ENCODE measurements around the gene PTPRM.
A peak's percentile ranks its signal among the peaks of the same experiment; 100 is the strongest.

PTPRM gene

DNA sequence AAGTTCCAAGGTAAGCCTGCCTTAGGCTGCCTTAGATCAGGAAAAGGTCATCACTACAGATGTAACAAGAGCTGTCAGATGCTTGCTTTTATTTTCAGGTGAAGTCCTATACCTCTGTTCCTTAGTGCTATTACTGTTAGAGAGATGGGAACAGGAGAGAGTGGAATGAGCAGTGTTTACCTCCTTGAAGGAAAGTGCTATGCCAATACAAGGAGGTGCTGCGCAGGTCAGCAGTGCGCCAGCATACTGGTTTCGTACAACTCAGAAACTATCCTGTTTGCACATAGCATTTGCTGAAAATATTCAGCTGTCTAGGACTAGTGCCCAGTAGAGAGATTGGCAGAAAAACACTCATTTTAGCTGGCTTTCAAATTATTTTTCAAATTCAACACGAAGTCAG lies 629.1 kb downstream of the PTPRM start:
- TF ChIP-seq, protein P1, sequence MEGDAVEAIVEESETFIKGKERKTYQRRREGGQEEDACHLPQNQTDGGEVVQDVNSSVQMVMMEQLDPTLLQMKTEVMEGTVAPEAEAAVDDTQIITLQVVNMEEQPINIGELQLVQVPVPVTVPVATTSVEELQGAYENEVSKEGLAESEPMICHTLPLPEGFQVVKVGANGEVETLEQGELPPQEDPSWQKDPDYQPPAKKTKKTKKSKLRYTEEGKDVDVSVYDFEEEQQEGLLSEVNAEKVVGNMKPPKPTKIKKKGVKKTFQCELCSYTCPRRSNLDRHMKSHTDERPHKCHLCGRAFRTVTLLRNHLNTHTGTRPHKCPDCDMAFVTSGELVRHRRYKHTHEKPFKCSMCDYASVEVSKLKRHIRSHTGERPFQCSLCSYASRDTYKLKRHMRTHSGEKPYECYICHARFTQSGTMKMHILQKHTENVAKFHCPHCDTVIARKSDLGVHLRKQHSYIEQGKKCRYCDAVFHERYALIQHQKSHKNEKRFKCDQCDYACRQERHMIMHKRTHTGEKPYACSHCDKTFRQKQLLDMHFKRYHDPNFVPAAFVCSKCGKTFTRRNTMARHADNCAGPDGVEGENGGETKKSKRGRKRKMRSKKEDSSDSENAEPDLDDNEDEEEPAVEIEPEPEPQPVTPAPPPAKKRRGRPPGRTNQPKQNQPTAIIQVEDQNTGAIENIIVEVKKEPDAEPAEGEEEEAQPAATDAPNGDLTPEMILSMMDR (conservative IDR thresholded peaks at IDR 0.05; ENCODE audit: low read depth, low read length), result no peak
- no peak overlapping the region for H3K4me3 ChIP-seq (ENCODE audit: low read depth, low read length)
- no peak for DNase-seq (ENCODE audit: low read depth)

GRCh38 chr18:8197499-8197898 lies 630.4 kb downstream of the PTPRM start:
- H3K4me3 ChIP-seq (ENCODE audit: low read depth, low read length), result no peak overlapping the region
- no peak for DNase-seq (ENCODE audit: low read depth)
- TF ChIP-seq, protein P1 (conservative IDR thresholded peaks at IDR 0.05; ENCODE audit: low read depth, low read length), result no peak

DNA sequence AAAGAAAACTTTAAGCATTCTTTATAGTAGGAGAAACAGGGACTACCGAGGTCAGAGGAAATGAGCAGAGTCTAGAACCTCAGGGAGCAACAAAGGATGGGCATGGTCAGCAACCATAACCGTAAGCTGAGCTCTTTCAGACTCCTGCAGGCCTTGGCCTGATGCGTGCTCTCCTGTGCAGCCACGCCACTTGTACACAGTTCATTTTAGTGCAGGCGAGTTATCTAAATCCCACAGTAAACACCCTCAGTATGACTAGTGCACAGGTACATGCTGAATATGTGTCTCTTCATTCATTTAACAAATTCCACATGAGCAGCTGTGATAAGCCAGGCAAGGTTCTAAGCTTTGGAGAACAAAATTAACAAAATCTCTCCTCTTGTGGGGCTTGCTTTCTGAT lies 640.9 kb downstream of the PTPRM start:
- TF ChIP-seq, protein P1 (conservative IDR thresholded peaks at IDR 0.05; ENCODE audit: low read depth, low read length), result no peak
- DNase-seq (ENCODE audit: low read depth), result no peak
- no peak overlapping the region for H3K4me3 ChIP-seq (ENCODE audit: low read depth, low read length)

GRCh38 chr18:8208716-8209115 lies 641.6 kb downstream of the PTPRM start:
- TF ChIP-seq, protein P1 (conservative IDR thresholded peaks at IDR 0.05; ENCODE audit: low read depth, low read length), result no peak
- DNase-seq (ENCODE audit: low read depth), result no peak
- H3K4me3 ChIP-seq (ENCODE audit: low read depth, low read length), result no peak overlapping the region

DNA sequence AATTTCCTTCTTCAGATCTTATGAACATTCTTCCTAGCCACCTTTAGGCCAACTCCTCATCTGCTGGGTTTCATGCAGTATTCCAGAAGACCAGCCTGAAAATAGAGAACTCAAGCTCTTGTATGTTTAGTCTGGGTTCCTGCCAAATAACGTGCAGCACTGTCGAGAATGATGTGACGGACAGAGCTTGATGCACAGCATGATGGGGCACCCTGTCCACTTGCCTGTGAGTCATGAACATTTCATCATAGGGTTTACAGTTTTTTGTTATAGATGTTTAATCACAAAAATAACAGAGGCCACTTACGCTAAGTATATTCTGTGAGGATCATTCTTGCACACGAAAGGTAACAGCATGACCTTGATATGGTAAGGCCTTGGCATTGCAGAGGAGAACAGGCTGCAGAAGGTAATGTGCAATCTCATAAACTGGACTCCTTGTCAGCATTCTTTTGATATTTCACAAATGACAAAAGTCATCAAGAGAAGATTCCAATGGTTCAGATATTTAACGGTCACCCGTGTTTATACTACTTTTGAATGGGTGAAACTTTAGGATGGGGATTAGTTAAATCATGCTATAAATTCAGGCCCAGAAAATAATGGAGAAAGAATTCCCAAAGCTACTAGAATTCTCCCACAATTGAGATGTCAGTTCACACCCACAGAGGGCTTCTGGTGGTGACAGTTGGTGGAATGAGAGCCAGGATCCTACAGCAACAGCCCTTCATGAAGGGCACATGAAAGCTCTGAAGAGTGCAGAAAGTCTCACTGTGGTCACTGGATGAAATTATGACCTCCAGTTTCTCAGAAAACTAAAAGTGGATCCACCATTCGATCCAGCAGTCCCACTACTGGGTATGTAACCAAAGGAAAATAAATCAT lies 646.0 kb downstream of the PTPRM start:
- no peak overlapping the region for H3K4me3 ChIP-seq (ENCODE audit: low read depth, low read length)
- DNase-seq (ENCODE audit: low read depth), result peak; percentile 97
- TF ChIP-seq, protein P1 (conservative IDR thresholded peaks at IDR 0.05; ENCODE audit: low read depth, low read length), result no peak

DNA sequence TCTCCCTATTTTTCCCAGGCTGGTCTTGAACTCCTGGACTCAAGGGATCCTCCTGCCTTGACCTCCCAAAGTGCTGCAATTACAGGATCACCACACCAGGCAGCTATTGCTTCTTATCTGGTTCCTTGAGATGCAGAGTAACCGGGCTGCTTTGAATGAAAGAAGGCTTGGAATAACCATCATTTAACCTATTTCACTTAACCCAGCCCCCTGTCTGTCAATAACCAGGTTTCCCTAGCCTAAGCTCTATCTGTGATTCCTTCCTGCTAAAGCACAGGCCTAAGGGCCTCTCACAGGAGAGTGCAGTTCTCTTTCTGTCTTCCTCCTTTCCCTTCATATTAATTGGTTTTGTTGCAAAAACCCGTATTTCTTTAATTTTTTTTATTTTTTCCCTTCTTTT lies 648.6 kb downstream of the PTPRM start:
- TF ChIP-seq, protein P1 (conservative IDR thresholded peaks at IDR 0.05; ENCODE audit: low read depth, low read length), result no peak
- H3K4me3 ChIP-seq (ENCODE audit: low read depth, low read length), result no peak overlapping the region
- no peak for DNase-seq (ENCODE audit: low read depth)

DNA sequence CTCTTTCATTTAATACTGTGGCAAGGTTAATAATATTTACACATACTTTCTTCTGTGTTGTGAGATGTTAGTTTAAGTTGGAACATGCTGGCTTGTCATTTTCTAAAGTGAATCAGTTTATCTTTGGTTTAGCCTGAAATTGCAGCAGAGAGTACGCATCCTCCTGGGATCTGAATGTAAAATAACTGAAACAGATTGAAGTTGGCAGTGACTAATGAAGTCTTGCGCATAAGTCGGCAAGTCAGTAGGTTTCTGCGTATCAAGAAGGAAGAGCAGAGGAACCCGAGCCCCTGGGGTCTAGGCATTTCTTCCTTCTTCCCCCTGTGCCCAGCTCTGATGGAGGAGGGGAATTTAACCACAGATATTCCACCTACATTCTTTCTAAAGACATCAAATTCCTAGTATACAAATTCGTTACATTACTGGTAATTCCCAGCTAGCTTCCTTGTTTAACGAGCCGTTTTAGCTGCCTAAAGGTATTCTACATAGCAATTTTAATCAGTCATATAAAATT lies 650.0 kb downstream of the PTPRM start:
- TF ChIP-seq, protein P1 (conservative IDR thresholded peaks at IDR 0.05; ENCODE audit: low read depth, low read length), result no peak

More for the DNA sequence above, 650.0 kb downstream of the PTPRM start:
- H3K4me3 ChIP-seq (ENCODE audit: low read depth, low read length), result no peak overlapping the region
- DNase-seq (ENCODE audit: low read depth), result peak; percentile 70

All from choroid plexus epithelial cell (primary cell).